Loucy (cell line): Measurements from ENCODE around the gene SCNN1A.

Experiments
- H2AFZ ChIP-seq: fragments of 200-600 bp; sonication (generic); 2 replicates; pipeline ENCODE4 v1.6.0; 2016; ENCODE audit warnings: antibody characterized with exemption, mild to moderate bottlenecking, low read length, moderate library complexity
- H3F3A ChIP-seq: fragments of 200-600 bp; 2 replicates; pipeline ENCODE4 v1.6.0; 2016; ENCODE audit warnings: antibody characterized with exemption, low read depth, mild to moderate bottlenecking
- H3K27me3 ChIP-seq: fragments of 200-600 bp; sonication (generic); 2 replicates; pipeline ENCODE4 v1.6.1; 2014; ENCODE audit warnings: low read length, mild to moderate bottlenecking; ENCODE audit not compliant: insufficient read depth, poor library complexity, severe bottlenecking
- H3K36me3 ChIP-seq: fragments of 200-600 bp; sonication (generic); 2 replicates; pipeline ENCODE4 v1.6.1; 2016; ENCODE audit warnings: low read length; ENCODE audit not compliant: insufficient read depth
- H3K4me1 ChIP-seq: fragments of 200-600 bp; sonication (generic); 2 replicates; pipeline ENCODE4 v1.5.1; 2014; ENCODE audit warnings: low read length, mild to moderate bottlenecking; ENCODE audit not compliant: insufficient read depth, poor library complexity, severe bottlenecking
- H3K4me2 ChIP-seq: fragments of 200-600 bp; sonication (generic); 2 replicates; pipeline ENCODE4 v1.6.0; 2014; ENCODE audit warnings: antibody characterized with exemption, low read length, low read depth, mild to moderate bottlenecking; ENCODE audit not compliant: poor library complexity, severe bottlenecking
- H3K4me3 ChIP-seq: fragments of 200-600 bp; sonication (generic); 2 replicates; pipeline ENCODE4 v1.5.1; 2014; ENCODE audit warnings: low read length, mild to moderate bottlenecking, mixed read lengths; ENCODE audit not compliant: poor library complexity, severe bottlenecking
- H3K79me2 ChIP-seq: fragments of 200-600 bp; sonication (generic); 2 replicates; pipeline ENCODE4 v1.6.1; 2014; ENCODE audit warnings: low read length; ENCODE audit not compliant: insufficient read depth
- H3K9ac ChIP-seq: fragments of 200-600 bp; sonication (generic); 2 replicates; pipeline ENCODE4 v1.6.0; 2014; ENCODE audit warnings: mild to moderate bottlenecking, low read depth, low read length, moderate library complexity; ENCODE audit not compliant: poor library complexity, severe bottlenecking
- H3K9me2 ChIP-seq: fragments of 200-600 bp; sonication (generic); replicated peaks from 2 replicates; pipeline ENCODE4 v1.6.1; 2016; ENCODE audit warnings: low read depth, low read length, mixed read lengths
- H3K9me3 ChIP-seq: fragments of 200-600 bp; sonication (generic); 2 replicates; pipeline ENCODE4 v1.6.1; 2014; ENCODE audit warnings: mild to moderate bottlenecking, antibody characterized with exemption, low read length, low read depth; ENCODE audit not compliant: insufficient read depth
- H4K20me1 ChIP-seq: fragments of 200-600 bp; sonication (generic); 2 replicates; pipeline ENCODE4 v1.6.0; 2014; ENCODE audit warnings: antibody characterized with exemption, low read length, mild to moderate bottlenecking; ENCODE audit not compliant: insufficient read depth, poor library complexity, severe bottlenecking
- EZH2phosphoT487 ChIP-seq: fragments of 200-600 bp; IDR thresholded peaks from 2 replicates; pipeline ENCODE4 v1.6.1; 2018; ENCODE audit warnings: antibody characterized with exemption, mild to moderate bottlenecking, moderate library complexity, borderline replicate concordance
- TF ChIP-seq, protein P1 (sequence below): fragments of 200-600 bp; sonication (generic); conservative IDR thresholded peaks from 2 replicates; pipeline ENCODE4 v1.5.1; 2014; ENCODE audit warnings: mild to moderate bottlenecking, antibody characterized with exemption, low read length

Gene SCNN1A

DNA sequence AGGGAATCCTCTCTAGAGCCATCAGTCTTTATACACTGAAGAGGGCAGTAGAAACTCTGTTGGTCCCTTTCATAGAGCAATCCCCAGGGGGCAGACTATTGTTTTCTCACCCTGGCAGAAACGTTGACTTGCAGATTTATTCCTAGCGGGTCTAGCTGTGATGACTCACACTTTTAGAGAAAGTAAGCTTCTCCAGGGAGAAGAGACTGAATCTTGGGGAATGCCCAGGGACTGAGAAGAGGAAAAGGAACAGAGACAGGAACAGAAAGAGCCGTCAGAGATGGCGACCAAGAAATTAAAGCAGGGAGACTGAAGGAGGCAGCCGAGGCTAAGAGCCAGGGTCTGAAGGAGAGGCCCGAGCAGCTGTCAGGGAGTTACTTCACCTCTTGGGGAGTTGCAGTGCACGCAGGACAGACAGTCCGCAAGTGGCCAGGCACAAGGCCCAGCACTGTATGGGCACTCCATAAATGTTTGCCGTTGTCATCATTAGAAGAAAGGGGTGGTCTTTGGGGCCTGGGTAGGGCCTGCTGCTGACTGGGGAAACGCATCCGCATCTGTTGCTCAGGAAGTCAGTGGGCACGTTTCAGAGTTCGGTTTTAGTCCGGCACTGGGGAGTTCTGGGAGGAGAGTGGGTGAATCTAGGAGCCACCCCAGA, 51.9 kb downstream of the SCNN1A start:
- Histone ChIP-seq H3K27me3 (no peaks in the 10 kb centered on the region), H3K4me3 (no peak overlapping the region), H3K4me2 (peak overlapping the region; percentile 52), H2AFZ (no peak overlapping the region), H3K9me3 (no peaks in the 10 kb centered on the region), H3K9me2 (no peaks in the 10 kb centered on the region), H3K4me1 (peaks cover 17% of the 10 kb centered on the region), H3F3A (0 out of 2 replicates have a peak, but pooled peaks cover 4% of the 10 kb centered on the region), H3K36me3 (peaks cover 10% of the 10 kb centered on the region; the same call in 1 of the 2 replicates), H3K79me2 (no peaks in the 10 kb centered on the region), H3K9ac (peak overlapping the region; percentile 26), H4K20me1 (no peaks in the 10 kb centered on the region)
- TF ChIP-seq, protein P1, sequence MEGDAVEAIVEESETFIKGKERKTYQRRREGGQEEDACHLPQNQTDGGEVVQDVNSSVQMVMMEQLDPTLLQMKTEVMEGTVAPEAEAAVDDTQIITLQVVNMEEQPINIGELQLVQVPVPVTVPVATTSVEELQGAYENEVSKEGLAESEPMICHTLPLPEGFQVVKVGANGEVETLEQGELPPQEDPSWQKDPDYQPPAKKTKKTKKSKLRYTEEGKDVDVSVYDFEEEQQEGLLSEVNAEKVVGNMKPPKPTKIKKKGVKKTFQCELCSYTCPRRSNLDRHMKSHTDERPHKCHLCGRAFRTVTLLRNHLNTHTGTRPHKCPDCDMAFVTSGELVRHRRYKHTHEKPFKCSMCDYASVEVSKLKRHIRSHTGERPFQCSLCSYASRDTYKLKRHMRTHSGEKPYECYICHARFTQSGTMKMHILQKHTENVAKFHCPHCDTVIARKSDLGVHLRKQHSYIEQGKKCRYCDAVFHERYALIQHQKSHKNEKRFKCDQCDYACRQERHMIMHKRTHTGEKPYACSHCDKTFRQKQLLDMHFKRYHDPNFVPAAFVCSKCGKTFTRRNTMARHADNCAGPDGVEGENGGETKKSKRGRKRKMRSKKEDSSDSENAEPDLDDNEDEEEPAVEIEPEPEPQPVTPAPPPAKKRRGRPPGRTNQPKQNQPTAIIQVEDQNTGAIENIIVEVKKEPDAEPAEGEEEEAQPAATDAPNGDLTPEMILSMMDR: peak; percentile 74
- TF ChIP-seq EZH2phosphoT487: no peak

DNA sequence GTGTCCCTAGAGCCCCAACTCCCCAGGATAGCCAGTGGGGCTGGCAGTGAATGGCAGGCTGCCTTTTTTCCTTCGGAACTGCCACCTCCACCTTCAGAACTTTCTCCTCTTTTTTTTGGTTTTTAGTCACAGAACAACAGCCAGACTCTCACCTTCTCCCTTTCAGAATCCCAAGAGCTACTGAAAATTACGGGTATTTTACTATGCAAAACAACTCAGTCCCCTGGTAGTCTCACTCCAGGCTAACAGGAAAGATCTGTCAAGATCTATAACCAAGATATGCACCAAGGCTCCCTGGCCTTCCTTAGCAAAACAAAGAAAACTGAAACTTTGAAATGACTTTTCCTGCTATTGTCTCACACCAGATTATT, 52.4 kb downstream of the SCNN1A start:
- no peak overlapping the region for H2AFZ ChIP-seq
- H3F3A ChIP-seq: 0 out of 2 replicates have a peak, but pooled peaks cover 4% of the 10 kb centered on the region
- no peaks in the 10 kb centered on the region for H3K9me3 ChIP-seq
- TF ChIP-seq, protein P1: no peak
- no peak for TF ChIP-seq EZH2phosphoT487
- H3K4me1 ChIP-seq: peaks cover 17% of the 10 kb centered on the region
- no peaks in the 10 kb centered on the region for H3K9me2 ChIP-seq
- H3K4me3 ChIP-seq: no peak overlapping the region
- peak overlapping the region; percentile 52 for H3K4me2 ChIP-seq
- no peaks in the 10 kb centered on the region for H3K27me3 ChIP-seq
- peaks cover 5% of the 10 kb centered on the region; the same call in 1 of the 2 replicates for H3K36me3 ChIP-seq
- no peaks in the 10 kb centered on the region for H4K20me1 ChIP-seq
- H3K79me2 ChIP-seq: no peaks in the 10 kb centered on the region
- H3K9ac ChIP-seq: peak overlapping the region; percentile 26

DNA sequence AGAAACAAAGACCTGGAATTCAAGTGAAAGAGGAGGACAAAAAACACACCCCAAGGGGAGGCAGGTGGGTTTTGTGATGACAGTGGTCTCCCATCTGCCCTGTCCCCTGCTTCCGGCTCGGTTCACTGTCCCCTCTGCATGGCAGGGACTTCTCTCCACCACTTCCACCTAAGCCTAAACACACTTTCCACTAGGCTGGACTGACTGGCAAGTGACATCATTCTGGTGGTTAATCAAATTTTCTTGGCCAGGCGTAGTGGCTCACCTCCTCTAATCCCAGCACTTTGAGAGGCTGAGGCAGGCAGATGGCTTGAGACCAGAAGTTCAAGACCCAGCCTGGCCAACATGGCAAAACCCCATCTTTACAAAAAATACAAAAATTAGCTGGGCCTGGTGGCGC, 53.0 kb downstream of the SCNN1A start:
- no peak overlapping the region for H3K9ac ChIP-seq
- H2AFZ ChIP-seq: no peak overlapping the region
- H3K4me3 ChIP-seq: no peak overlapping the region
- H4K20me1 ChIP-seq: no peaks in the 10 kb centered on the region
- TF ChIP-seq, protein P1: no peak
- TF ChIP-seq EZH2phosphoT487: no peak
- peaks cover 4% of the 10 kb centered on the region; the same call in 1 of the 2 replicates for H3K36me3 ChIP-seq
- peaks cover 17% of the 10 kb centered on the region for H3K4me1 ChIP-seq
- H3K9me2 ChIP-seq: no peaks in the 10 kb centered on the region
- no peaks in the 10 kb centered on the region for H3K79me2 ChIP-seq
- H3K27me3 ChIP-seq: no peaks in the 10 kb centered on the region
- H3K9me3 ChIP-seq: no peaks in the 10 kb centered on the region
- 0 out of 2 replicates have a peak, but pooled peaks cover 4% of the 10 kb centered on the region for H3F3A ChIP-seq
- H3K4me2 ChIP-seq: no peak overlapping the region
